GM19395 (cell line): ENCODE data around the gene NAP1L1.

Experiments used
- ATAC-seq: cut with Tn5 transposase; IDR thresholded peaks from one replicate; pipeline ENCODE4 v1.9.1; 2021; ENCODE audit warnings: mild to moderate bottlenecking, moderate library complexity; ENCODE audit not compliant: unreplicated experiment

Gene NAP1L1

DNA sequence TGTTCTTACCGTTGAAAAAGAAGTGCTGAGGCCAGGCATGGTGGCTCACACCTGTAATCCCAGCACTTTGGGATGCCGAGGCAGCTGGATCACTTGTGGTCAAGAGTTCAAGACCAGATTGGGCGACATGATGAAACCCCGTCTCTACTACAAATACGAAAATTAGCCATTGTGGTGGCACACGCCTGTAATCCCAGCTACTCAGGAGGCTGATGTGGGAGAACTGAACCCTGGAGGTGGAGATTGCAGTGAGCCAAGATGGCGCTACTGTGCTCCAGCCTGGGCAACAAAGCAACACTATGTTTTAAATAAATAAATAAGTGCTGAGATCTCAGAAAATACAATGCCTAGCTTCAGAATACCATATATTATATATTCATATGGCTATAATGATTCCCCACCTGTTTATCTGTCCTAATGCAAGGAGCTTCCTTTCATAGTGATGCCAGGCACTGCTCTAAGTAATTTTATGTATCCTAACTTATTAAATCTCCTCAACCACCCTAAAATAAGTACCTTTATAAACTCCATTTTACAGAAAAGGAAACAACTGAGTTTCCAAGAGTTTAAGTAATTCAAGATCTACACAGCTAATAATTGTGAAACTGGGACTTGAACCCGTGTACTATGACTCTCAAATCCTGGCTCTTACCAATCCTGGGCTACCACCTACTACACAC, 60.2 kb downstream of the NAP1L1 start:
- ATAC-seq: no peak

DNA sequence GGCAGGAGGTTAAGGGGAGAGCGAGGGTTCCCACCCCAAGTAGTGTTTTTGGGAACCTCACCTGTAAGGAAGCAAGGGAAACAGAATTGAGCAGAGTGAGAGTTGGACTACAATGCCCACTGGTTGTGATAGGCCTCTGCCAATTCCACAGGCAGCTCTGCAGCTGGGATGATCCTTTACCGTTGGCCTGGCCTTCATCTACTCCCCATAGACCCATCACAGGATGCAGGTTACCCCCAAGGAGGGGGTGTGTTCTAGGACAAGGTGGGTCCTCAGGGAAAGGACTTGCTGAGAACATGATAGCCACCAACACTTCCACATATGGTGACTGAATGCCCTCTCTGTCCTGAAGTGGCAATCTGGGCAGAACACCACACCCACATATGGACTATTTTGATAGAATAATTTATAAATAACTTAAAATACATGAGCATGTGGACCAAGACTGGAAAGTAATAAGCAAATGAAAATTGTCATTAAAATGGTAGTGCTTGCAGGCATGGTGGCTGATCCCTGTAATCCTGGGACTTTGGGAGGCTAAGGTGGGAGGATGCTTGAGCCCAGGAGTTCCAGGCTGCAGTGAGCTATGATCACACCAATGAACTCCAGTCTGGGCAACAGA, 61.3 kb downstream of the NAP1L1 start:
- ATAC-seq: no peak

DNA sequence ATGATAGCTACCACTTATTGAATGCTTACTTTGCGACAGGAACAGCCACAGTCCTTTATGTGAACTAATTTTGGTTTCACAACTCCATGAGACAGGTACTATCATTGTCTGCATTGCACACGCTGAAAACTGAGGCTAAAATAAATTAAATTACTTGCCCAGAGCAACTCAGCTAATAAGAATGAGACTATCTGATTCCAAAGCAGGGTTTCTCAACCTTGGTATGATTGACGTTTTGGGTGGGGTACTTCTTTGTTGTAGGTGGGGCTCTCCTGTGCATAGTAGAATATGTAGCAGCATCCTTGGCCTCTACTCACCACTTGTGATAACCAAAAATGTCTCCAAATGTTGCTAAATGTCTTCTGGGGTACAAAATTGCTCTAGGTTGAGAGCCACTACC, 62.0 kb downstream of the NAP1L1 start:
- ATAC-seq: no peak

GRCh38 chr12:76020731-76021672, 63.5 kb downstream of the NAP1L1 start:
- ATAC-seq: peak; percentile 65

DNA sequence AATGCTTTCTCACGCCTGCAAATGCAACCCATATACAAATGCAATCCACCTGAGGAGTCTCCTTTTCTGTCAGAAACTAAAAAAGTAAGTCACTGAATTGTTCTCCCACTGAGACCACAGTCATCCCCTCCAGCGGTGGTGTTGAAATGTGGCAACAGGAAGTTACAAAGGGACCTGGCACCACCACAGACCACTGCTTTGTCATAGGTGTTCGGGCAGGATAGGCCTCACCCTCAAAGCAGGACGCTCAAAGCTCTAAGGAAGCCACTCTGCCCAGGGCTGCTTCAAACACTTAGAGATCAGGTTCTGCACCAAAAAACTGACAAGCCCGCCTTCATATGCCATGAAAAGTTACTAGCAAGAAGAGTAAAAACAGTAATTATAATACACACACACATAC, 64.2 kb downstream of the NAP1L1 start:
- peak; percentile 71 for ATAC-seq

DNA sequence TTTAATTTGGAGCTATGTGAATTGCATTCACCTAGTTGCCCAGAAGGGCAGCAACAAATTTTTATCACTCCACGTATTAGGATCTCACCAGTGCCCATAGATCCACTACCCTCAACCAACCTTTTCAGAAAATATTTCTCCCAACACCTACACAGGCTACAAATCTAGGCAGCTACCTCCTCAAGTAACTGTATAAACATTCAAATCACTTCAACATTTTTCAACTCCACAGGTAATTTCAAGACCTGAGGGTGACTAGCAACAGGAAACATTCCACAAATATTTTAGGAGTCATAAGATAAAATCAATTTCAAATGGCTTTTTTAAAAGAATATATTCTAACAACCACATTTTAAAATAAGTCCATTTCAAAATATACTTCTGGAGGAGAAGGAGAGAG, 65.8 kb downstream of the NAP1L1 start:
- no peak for ATAC-seq

DNA sequence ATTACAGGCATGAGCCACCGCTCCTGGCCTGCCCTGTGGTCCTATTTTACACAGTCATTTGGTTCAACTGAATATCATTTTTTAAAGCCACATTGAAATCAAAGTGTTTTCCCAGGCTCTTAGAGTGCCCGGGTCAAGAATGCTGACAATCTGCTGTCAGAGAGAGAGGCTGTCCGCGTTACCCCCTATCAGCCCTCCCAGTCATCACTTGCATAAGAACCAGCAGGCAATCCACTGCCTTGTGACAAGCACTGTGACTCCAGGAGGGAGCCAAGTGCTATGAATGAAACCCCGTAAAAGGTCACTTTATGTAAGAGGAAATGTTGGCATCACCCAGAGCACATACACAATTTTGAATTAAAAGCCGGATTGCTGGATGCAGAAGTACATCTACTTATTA, 66.4 kb downstream of the NAP1L1 start:
- ATAC-seq: no peak

DNA sequence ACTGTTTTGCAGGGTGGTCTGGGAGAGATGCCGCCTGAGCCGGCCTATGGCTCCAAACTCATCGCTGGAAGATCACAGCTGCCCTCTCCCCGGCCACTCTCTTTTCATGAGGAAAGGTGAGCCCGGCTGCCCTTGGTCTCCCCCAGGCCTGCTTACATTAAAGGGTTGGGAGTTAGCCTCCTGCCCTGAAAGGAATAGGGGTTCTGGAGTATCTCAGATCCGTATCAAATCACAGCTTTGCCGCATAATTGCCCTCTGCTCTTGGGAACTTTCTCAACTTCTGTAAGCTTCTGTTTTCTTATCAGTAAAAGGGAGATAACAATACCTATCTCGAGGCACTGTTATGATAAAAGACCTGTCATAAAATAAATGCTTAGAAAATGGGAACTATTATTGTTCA, 70.5 kb downstream of the NAP1L1 start:
- ATAC-seq: no peak

GRCh38 chr12:76013603-76014002, 70.9 kb downstream of the NAP1L1 start:
- ATAC-seq: no peak

DNA sequence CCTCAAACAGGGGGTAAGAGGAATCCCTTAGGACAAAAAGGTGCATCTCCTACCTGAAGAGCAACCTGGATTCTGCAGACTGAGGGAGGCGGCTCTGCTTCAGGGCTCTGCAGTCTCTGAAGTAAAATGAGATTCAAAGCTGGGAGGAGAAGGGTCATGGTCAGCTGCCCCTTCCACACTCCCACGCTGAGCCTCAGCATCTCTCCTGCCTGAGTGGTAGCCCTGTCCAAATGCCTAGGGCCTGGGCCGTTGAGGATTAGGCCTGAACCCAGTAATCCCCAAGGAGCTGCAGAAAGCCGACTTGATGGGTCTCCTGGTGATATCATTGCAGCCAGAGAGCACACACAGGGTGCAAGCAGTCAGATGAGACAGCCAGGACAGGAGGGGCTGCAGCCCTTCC, 71.8 kb downstream of the NAP1L1 start:
- no peak for ATAC-seq

- ATAC-seq: no peak
Measured at GRCh38 chr12:76010732-76011458, 73.6 kb downstream of the NAP1L1 start.

DNA sequence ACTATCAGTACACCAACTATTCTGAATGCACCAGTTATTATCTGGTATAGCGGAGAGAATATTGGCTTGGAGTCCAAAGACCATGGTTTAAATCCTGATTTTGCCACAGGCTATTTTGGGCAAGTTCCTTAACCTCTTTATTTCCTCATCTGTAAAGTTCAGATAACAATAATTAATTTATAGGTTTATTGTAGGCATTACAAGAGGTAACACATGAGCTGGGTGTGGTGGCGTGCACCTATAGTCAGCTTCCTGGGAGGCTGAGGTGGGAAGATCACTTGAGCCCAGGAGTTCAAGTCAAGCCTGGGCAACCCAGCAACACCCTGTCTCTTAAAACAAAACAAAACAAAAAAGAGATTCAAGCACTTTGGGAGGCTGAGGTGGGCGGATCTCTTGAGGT, 76.1 kb downstream of the NAP1L1 start:
- no peak for ATAC-seq

GRCh38 chr12:76007640-76008039, 76.8 kb downstream of the NAP1L1 start:
- no peak for ATAC-seq

- ATAC-seq: no peak
Measured at GRCh38 chr12:76006028-76006925, 78.2 kb downstream of the NAP1L1 start.

GRCh38 chr12:76003355-76003638, 81.2 kb downstream of the NAP1L1 start:
- no peak for ATAC-seq

GRCh38 chr12:76002598-76003354, 81.7 kb downstream of the NAP1L1 start:
- ATAC-seq: no peak

GRCh38 chr12:75998292-75999063, 86.0 kb downstream of the NAP1L1 start:
- ATAC-seq: no peak

DNA sequence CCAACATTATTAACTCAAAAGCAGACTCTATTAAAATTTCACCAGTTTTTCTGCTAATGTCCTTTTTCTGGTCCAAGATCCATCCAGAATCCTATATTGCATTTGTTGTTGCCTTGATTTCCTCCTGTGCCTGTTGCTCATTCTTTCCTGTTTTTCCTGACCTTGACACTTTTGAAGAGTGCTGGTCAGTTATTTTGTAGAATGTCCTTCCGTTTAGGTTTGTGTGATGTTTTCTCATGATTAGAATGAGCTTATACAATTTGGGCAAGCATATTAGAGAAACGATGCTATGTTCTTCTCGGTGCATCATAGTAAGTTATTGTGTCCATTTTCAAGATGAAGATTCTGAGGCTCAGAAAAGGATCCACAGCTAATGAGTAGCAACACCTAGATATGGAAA, 86.8 kb downstream of the NAP1L1 start:
- no peak for ATAC-seq
